Measurements from ENCODE around the gene PTTG1IP. TPM values are rescaled to one million over a fixed set of nuclear protein-coding genes. Genes with fewer than 3 reads are reported as not detected.

The PTTG1IP gene
- total RNA-seq, 2 experiments from 2014 or later = 38.9 to 58.1 TPM

DNA sequence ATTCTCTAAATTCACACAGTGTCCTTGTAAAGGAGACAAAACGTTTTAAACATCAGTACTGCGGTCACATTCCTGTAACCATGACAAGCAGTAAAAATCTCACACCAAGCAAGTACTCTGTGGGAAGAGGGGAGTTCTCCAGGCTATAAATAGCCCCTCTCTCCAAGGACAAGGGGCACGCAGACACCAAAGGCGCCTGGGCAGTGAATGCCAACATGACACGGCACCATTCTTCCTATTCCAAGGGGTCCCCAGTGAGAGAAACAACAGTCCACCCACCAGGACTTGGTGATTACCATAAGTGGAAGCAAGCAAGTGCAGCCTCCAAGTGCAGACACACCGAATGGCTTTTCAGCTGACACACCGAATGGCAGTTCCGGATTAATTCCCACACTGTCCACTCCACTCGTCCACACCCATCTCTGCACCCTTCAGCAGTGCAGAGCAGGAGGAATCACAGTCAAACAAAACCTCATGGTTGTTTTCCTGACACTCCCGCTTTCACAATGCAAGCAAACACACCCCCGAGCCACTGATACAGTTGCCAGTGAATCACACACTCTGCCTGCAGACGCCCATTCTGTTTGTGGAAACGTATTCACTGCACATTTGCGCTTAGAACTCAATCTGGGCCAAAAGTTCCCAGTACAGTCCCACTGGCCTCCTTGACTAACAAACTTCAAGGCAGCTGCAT lies 1.8 kb downstream of the PTTG1IP start:
- H3K4me1 ChIP-seq (ENCODE audit: insufficient read depth, low read length, poor library complexity, severe bottlenecking) = peaks cover 33% of the 10 kb centered on the region
- H4K20me1 ChIP-seq (ENCODE audit: insufficient read depth, low read length) = peaks cover 12% of the 10 kb centered on the region; the same call in 1 of the 2 replicates
- no TSS peak for BruUV-seq (replicated peaks)
- peak overlapping the region; percentile 81 for H3K4me3 ChIP-seq (ENCODE audit: low read depth, low read length, poor library complexity, severe bottlenecking)
- CTCF ChIA-PET (ENCODE audit: unreplicated experiment) = no interaction called here
- intact Hi-C loops (cut with micrococcal nuclease; ENCODE audit: unreplicated experiment) = loop anchor here (2.0 kb wide), 1 partner anchor 71 kb away; the partner anchor contains the start of gene UBE2G2
- H3K9me2 ChIP-seq (ENCODE audit: insufficient read depth, low read length) = no peaks in the 10 kb centered on the region
- H3K9me3 ChIP-seq (ENCODE audit: low read length) = no peaks in the 10 kb centered on the region
- no peaks in the 10 kb centered on the region for H3K36me3 ChIP-seq (ENCODE audit: insufficient read depth, low read length)
- no peak overlapping the region for H3K27ac ChIP-seq (ENCODE audit: low read depth, low read length, poor library complexity, severe bottlenecking)
- TF ChIP-seq, protein P1, sequence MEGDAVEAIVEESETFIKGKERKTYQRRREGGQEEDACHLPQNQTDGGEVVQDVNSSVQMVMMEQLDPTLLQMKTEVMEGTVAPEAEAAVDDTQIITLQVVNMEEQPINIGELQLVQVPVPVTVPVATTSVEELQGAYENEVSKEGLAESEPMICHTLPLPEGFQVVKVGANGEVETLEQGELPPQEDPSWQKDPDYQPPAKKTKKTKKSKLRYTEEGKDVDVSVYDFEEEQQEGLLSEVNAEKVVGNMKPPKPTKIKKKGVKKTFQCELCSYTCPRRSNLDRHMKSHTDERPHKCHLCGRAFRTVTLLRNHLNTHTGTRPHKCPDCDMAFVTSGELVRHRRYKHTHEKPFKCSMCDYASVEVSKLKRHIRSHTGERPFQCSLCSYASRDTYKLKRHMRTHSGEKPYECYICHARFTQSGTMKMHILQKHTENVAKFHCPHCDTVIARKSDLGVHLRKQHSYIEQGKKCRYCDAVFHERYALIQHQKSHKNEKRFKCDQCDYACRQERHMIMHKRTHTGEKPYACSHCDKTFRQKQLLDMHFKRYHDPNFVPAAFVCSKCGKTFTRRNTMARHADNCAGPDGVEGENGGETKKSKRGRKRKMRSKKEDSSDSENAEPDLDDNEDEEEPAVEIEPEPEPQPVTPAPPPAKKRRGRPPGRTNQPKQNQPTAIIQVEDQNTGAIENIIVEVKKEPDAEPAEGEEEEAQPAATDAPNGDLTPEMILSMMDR (conservative IDR thresholded peaks at IDR 0.05; ENCODE audit: low read length) = no peak
- TF ChIP-seq EZH2phosphoT487 (IDR thresholded peaks at IDR 0.05; ENCODE audit: borderline replicate concordance, low read depth, low read length) = no peak
- peaks cover 31% of the 10 kb centered on the region; the same call in 1 of the 2 replicates for H3K79me2 ChIP-seq (ENCODE audit: insufficient read depth, low read depth, low read length)
- DNase-seq (ENCODE audit: low spot score) = no peak
- peak overlapping the region; percentile 89 for H3K4me2 ChIP-seq (ENCODE audit: low read length)
- H2AFZ ChIP-seq (ENCODE audit: low read length) = no peak overlapping the region
- POLR2A ChIA-PET = no interaction called here

DNA sequence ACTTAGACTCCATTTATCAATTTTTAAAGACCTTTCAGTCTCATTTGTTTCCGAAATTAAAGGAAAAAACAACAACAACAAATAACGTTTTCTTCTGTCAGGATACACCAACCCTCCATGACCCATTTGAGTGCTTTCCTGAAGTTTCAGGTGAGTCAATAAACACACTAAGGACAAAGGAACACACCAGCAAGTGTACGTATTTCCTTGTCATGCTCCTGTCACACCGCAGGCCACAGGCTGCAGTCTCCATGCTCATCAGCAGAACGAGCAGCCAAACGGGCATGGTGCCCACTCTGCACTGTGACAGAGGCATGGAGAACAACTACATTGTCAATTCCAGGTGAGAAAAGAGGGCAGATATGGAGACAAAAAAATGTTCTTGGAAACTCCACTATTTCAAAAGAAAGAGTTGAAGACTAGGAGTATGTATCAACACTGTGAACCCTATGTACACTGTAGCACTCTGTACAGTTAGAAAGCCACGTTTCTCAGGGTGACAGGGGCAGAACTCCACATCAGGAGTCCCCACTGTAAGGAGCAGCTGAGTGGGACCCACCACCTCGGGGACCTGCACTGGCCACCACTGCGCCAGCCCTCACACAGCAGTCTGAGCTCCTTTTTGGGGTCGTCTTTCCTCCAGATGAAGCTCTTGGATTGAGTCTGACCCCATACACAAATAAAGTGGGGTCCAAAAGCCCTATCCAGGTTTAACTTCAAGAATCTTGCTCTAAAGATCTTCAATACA lies 2.6 kb downstream of the PTTG1IP start:
- no peak overlapping the region for H3K4me2 ChIP-seq (ENCODE audit: low read length)
- H3K9me3 ChIP-seq (ENCODE audit: low read length) = no peaks in the 10 kb centered on the region
- no TSS peak for BruUV-seq (replicated peaks)
- H3K4me3 ChIP-seq (ENCODE audit: low read depth, low read length, poor library complexity, severe bottlenecking) = no peak overlapping the region
- H2AFZ ChIP-seq (ENCODE audit: low read length) = no peak overlapping the region
- peaks cover 34% of the 10 kb centered on the region; the same call in 1 of the 2 replicates for H3K79me2 ChIP-seq (ENCODE audit: insufficient read depth, low read depth, low read length)
- no peaks in the 10 kb centered on the region for H3K36me3 ChIP-seq (ENCODE audit: insufficient read depth, low read length)
- ChIA-PET CTCF (ENCODE audit: unreplicated experiment) (no interaction called here), POLR2A (no interaction called here)
- DNase-seq (ENCODE audit: low spot score) = no peak
- peaks cover 12% of the 10 kb centered on the region; the same call in 1 of the 2 replicates for H4K20me1 ChIP-seq (ENCODE audit: insufficient read depth, low read length)
- H3K4me1 ChIP-seq (ENCODE audit: insufficient read depth, low read length, poor library complexity, severe bottlenecking) = peaks cover 36% of the 10 kb centered on the region
- no peak overlapping the region for H3K27ac ChIP-seq (ENCODE audit: low read depth, low read length, poor library complexity, severe bottlenecking)
- no peaks in the 10 kb centered on the region for H3K9me2 ChIP-seq (ENCODE audit: insufficient read depth, low read length)
- TF ChIP-seq, protein P1 (conservative IDR thresholded peaks at IDR 0.05; ENCODE audit: low read length) = no peak
- no peak for TF ChIP-seq EZH2phosphoT487 (IDR thresholded peaks at IDR 0.05; ENCODE audit: borderline replicate concordance, low read depth, low read length)
- intact Hi-C loops (cut with micrococcal nuclease; ENCODE audit: unreplicated experiment) = no loop called here

Data from OCI-LY7 (cell line).